Stimulated activated memory B cell treated with anti-CD40 and anti-IgM and Interleukin-4, amounts not matched to agents 10 μg/mL and 1 μg/mL and 100 μg/mL, for 72 hours (primary cell): ENCODE measurements around the gene CFAP92.

Source experiments
- ATAC-seq: fragments of 150-1000 bp; cut with Tn5 transposase; 2 replicates; pipeline ENCODE4 v1.10.0; 2021
- H3K27ac Mint-ChIP-seq: one replicate; pipeline ENCODE4 v1.8.0; 2022; ENCODE audit warnings: mild to moderate bottlenecking, mixed read lengths
- H3K27me3 Mint-ChIP-seq: one replicate; pipeline ENCODE4 v1.8.0; 2022; ENCODE audit warnings: mixed read lengths
- H3K36me3 Mint-ChIP-seq: one replicate; pipeline ENCODE4 v1.8.0; 2022; ENCODE audit warnings: mixed read lengths
- H3K4me1 Mint-ChIP-seq: one replicate; pipeline ENCODE4 v1.8.0; 2022; ENCODE audit warnings: mixed read lengths
- H3K4me3 Mint-ChIP-seq: one replicate; pipeline ENCODE4 v1.8.0; 2022; ENCODE audit warnings: mild to moderate bottlenecking, moderate library complexity, mixed read lengths
- H3K9me3 Mint-ChIP-seq: one replicate; pipeline ENCODE4 v1.8.0; 2022; ENCODE audit warnings: mixed read lengths

The CFAP92 gene

DNA sequence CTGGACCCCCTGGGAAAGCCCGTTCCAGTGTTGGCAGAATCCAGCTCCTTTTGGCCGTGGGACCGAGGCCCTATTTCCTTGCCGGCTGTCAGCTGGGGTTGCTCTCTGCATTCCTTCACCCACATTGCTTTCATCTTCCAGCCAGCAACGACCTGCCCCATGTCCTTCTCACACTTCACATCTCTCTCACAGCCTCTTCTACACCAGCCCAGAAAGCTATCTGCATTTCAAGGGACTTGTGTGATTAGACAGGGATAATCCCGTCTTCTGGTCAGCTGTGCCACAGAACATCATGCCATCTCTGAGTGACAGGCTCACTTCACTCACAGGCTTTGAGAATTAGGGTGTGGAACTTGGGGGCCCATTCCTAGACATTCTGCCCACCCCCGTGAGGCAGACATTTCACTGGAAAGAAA, 23.6 kb upstream of the CFAP92 start:
- H3K27ac Mint-ChIP-seq = peak overlapping the region; percentile 69
- no peak for ATAC-seq
- H3K4me3 Mint-ChIP-seq = peak overlapping the region; percentile 38
- peaks cover 40% of the 10 kb centered on the region for H3K4me1 Mint-ChIP-seq
- H3K9me3 Mint-ChIP-seq = no peaks in the 10 kb centered on the region
- H3K27me3 Mint-ChIP-seq = no peaks in the 10 kb centered on the region
- no peaks in the 10 kb centered on the region for H3K36me3 Mint-ChIP-seq

DNA sequence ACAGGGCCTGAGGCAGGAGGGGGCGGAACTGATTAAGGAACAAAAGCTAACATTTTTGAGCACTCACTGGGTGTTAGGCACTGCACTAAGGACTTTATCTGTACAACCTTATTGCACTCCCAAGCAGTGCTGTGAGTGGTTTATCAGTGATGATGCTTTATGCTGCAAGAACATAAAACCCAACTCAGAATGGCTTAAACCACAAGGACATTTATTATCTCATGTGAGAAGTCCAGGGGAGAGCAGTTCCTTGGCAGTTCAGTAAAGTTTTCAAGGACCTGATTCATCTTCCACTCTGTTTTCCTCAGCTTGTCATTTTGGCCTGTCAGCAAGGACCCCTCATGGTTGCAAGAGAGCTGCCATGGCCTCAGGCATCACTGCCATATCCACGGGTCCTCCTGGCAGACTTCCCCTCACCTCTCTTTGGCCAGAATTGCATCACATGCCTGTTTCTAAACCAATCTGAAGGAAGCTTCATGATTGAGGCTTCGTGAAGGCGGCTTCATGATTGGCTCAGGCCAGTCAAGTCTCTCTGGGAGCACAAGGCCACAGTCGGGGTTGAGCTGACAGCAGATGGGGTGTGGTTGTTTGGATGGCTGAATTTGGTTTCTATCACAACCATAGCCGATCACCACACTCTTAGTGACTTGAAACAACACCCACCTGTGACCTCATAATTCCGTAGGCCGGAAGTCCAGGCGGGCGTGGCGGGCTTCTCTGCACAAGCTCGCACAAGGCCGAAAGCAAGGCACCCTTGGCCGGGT, 23.0 kb upstream of the CFAP92 start:
- Mint-ChIP-seq H3K9me3 (no peaks in the 10 kb centered on the region), H3K27me3 (no peaks in the 10 kb centered on the region), H3K4me3 (no peak overlapping the region), H3K4me1 (peaks cover 40% of the 10 kb centered on the region), H3K36me3 (no peaks in the 10 kb centered on the region), H3K27ac (peak overlapping the region; percentile 69)
- ATAC-seq = peak; percentile 89

DNA sequence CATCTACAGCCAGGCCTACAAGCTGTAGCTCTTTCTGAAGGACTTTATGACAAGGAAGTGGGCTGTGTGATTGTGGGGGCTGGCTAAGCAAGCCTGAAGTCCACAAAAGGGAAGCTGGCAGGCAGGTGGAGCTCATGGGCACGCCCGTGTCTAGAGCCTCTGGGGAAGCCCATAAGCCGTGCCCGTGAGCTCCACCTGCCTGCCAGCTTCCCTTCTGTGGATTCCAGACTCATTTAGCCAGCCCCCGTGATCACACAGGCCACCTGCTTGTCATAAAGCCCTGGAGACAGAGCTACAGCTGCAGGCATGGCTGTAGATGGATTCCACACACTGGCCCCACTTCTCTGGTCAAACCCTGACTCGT, 22.5 kb upstream of the CFAP92 start:
- Mint-ChIP-seq H3K4me3 (no peak overlapping the region), H3K4me1 (peaks cover 40% of the 10 kb centered on the region), H3K27me3 (no peaks in the 10 kb centered on the region), H3K36me3 (no peaks in the 10 kb centered on the region), H3K27ac (peak overlapping the region; percentile 69), H3K9me3 (no peaks in the 10 kb centered on the region)
- ATAC-seq = peak; percentile 88

DNA sequence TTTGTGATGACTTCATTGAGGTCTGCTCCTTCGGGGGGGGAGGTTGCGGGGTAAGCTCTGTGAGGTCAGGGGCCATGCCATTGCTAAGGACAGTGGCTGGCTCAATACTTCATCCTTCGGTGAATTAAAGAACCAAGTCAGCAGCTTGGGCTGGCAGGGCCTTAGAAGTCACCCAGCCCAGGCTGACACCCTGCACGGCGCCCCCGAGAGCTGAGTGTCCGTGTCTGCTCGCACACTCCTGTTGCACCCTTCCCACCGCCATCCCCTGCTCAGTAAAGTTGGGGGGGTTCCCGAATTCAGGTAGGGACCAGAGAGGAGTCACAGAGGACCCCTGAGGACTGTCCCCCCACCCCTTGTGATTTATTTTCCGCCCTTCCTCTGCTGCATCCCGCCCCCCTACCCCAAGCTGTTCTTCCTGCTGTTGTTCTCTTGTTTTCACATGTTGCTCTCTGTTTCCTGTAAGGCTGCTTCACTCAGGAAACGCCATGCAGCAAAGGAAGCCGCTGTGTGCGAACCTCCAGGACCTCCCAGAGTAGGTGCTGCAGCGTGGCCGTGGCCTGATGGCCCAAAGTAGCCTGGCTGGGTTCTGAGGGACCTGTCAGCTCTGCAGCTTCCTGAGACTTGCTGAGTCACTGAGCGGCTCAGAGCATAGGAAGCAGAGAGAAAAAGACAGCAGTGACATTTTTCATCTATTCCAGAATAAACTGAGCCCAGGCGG, 21.7 kb upstream of the CFAP92 start:
- peak overlapping the region; percentile 7 for H3K4me3 Mint-ChIP-seq
- H3K27me3 Mint-ChIP-seq = no peaks in the 10 kb centered on the region
- H3K27ac Mint-ChIP-seq = peak overlapping the region; percentile 69
- no peaks in the 10 kb centered on the region for H3K9me3 Mint-ChIP-seq
- H3K4me1 Mint-ChIP-seq = peaks cover 40% of the 10 kb centered on the region
- H3K36me3 Mint-ChIP-seq = no peaks in the 10 kb centered on the region
- no peak for ATAC-seq

DNA sequence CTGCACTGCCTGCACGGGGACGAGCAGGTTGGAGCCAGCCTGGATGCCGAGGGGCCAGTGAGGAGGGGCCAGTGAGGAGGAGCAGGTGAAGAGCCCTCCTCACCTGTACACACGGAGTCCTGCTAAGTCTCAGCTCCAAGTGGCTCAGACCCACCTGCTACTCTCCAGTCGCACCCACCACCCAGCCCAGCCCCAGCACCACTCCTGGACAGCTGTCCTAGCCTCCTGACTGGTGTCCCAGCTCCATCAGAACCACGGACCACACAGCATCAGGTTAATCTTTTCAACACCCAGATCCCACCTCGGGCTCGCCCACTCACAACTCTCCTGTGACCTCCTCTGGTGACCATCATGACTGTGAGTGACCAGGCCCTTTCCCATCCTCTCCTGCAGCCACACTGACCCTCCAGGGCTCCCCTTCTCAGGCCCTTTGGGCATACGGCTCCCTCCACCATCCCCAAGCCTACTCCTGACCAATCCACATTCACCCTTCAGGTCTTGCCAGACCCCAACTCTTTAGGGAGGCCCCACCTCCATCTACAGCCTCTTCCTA, 21.0 kb upstream of the CFAP92 start:
- Mint-ChIP-seq H3K27me3 (no peaks in the 10 kb centered on the region), H3K27ac (peak overlapping the region; percentile 69), H3K9me3 (no peaks in the 10 kb centered on the region), H3K4me1 (peaks cover 40% of the 10 kb centered on the region), H3K4me3 (no peak overlapping the region), H3K36me3 (no peaks in the 10 kb centered on the region)
- no peak for ATAC-seq

DNA sequence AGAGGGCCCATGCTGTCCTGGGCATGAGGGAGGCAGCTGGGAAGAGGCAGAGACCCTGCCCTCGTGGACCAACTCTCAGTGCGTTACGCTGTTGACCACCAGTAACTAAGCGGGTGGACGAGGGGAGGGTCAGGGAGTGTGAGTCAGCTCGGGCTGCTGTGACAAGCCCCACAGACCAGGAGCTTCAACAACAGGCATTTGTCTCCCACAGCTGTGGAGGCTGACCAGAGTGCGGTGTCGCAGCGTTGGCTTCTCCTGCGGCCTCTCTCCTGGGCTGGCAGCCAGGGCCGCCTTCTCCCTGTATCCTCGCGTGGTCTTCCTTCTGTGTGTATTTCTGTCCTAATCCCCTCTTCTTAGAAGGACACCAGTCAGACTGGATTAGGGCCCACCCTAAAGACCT, 20.3 kb upstream of the CFAP92 start:
- Mint-ChIP-seq H3K4me3 (no peak overlapping the region), H3K27ac (no peak overlapping the region), H3K27me3 (no peaks in the 10 kb centered on the region), H3K4me1 (peaks cover 39% of the 10 kb centered on the region), H3K36me3 (no peaks in the 10 kb centered on the region), H3K9me3 (no peaks in the 10 kb centered on the region)
- ATAC-seq = no peak

DNA sequence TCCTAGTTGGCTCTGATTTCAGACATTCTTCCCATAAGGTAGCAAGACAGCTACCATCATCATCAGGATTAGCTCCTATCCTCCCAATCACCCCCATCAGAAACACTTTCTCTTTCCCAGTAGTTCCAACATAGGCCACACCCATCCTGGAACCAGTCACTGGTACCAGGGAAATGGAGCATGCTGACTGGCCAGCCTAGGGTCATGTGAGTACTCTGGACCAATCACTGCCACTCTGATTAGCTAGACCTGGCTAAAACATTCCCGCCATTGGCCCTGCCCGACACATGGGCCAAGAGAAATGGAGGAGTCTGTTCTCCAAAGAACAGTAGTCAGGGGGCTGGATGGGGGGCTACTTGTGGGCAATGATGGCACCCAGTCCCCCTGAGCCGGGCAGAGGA, 19.6 kb upstream of the CFAP92 start:
- H3K4me1 Mint-ChIP-seq = peaks cover 33% of the 10 kb centered on the region
- H3K4me3 Mint-ChIP-seq = no peak overlapping the region
- no peak overlapping the region for H3K27ac Mint-ChIP-seq
- ATAC-seq = no peak
- no peaks in the 10 kb centered on the region for H3K9me3 Mint-ChIP-seq
- no peaks in the 10 kb centered on the region for H3K27me3 Mint-ChIP-seq
- no peaks in the 10 kb centered on the region for H3K36me3 Mint-ChIP-seq

DNA sequence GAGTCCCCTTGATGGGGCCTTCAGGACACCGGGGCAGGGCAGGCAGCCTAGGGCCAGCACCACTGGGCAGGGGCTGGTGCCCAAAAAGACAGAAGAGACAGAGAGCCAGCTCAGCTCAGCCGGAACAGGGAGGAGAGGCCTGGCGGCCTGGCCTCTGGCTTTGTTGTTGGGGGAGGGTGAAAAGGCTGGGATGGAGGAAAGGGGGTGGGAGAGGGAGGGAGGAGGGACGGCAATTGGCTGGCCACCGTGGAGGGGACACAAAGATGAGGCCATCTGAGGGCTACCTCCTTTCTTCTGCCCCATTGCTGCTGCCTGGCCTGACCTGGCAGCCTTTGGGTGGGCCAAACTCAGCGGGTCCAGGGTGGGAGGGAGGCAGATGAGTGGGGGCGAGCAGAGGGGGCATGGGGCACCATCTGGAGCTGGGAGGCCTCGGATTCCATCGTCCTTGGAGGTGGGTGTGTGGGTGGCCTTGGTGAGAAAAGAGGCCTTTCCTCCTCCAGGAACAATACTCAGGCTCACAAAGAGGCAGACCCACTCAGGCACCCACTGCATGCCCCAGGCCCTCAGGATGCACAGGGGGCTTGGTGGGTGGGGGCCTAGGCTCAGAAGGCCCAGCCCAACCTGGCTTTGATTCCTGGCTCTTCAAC, 16.6 kb upstream of the CFAP92 start:
- Mint-ChIP-seq H3K4me1 (peaks cover 8% of the 10 kb centered on the region), H3K36me3 (no peaks in the 10 kb centered on the region), H3K27ac (no peak overlapping the region), H3K27me3 (peaks cover 2% of the 10 kb centered on the region), H3K9me3 (no peaks in the 10 kb centered on the region), H3K4me3 (no peak overlapping the region)
- no peak for ATAC-seq

DNA sequence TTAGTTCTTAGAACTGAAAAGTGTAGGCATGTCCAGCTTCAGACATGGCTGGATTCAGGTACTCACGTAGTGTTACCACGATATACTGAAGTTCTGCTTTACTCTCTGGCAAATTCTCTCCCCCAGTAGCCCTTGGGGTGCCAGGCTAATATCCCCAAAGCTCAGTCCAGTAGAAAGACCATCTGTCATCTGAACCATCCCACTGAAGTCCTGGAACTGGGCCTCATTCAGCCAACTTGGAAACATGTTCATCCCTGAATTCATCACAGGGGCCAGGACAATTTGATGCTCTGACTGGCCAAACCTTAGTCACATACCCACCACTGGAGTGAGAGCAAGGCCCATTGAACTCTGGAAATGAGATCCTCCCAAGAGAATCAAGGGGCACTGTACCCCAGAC, 15.4 kb upstream of the CFAP92 start:
- peaks cover 8% of the 10 kb centered on the region for H3K4me1 Mint-ChIP-seq
- no peaks in the 10 kb centered on the region for H3K9me3 Mint-ChIP-seq
- no peak overlapping the region for H3K4me3 Mint-ChIP-seq
- no peaks in the 10 kb centered on the region for H3K36me3 Mint-ChIP-seq
- ATAC-seq = no peak
- H3K27ac Mint-ChIP-seq = no peak overlapping the region
- peaks cover 14% of the 10 kb centered on the region for H3K27me3 Mint-ChIP-seq

DNA sequence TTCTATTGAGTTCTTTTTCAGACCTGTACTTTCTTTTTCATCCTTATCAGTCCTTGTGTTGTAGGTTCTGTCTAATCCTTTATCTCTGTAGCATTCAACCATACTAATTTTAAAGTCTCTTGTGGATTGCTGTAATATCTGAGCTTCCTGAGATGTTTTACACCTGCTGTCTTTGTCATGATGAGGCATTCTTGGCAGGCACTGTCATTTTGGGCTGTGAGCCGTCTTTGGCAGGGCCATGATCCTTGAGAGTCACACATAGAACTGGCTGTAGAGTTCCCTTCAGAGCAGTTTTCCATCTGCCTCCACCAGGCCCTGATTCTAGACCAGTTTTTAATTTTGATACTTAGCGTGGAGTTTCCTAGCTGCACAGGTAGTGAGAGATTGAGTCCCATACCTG, 13.9 kb upstream of the CFAP92 start:
- ATAC-seq = no peak
- Mint-ChIP-seq H3K4me1 (peaks cover 16% of the 10 kb centered on the region), H3K36me3 (no peaks in the 10 kb centered on the region), H3K4me3 (no peak overlapping the region), H3K27ac (no peak overlapping the region), H3K27me3 (peaks cover 29% of the 10 kb centered on the region), H3K9me3 (no peaks in the 10 kb centered on the region)

DNA sequence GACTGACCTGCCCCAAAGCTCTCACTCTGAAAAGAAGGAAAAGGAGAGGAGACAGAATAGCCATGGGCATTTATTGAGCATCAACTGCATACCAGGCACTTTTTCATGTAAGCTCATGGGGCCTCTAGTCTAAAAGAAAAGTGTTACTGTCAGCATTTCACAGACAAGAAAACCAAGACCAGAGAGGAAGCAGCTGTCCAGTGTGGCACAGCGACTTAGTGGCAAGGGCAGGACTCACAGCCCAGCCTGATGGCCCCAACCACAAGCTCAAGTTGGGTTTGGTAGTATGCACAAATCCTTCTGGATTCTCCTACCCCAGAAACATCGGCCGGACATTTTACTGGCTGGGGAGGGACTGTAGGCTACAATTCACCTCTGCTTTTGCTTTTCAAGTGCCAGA, 13.0 kb upstream of the CFAP92 start:
- Mint-ChIP-seq H3K27me3 (peaks cover 38% of the 10 kb centered on the region), H3K9me3 (no peaks in the 10 kb centered on the region), H3K27ac (no peak overlapping the region), H3K4me3 (no peak overlapping the region), H3K36me3 (no peaks in the 10 kb centered on the region), H3K4me1 (peaks cover 24% of the 10 kb centered on the region)
- ATAC-seq = no peak

DNA sequence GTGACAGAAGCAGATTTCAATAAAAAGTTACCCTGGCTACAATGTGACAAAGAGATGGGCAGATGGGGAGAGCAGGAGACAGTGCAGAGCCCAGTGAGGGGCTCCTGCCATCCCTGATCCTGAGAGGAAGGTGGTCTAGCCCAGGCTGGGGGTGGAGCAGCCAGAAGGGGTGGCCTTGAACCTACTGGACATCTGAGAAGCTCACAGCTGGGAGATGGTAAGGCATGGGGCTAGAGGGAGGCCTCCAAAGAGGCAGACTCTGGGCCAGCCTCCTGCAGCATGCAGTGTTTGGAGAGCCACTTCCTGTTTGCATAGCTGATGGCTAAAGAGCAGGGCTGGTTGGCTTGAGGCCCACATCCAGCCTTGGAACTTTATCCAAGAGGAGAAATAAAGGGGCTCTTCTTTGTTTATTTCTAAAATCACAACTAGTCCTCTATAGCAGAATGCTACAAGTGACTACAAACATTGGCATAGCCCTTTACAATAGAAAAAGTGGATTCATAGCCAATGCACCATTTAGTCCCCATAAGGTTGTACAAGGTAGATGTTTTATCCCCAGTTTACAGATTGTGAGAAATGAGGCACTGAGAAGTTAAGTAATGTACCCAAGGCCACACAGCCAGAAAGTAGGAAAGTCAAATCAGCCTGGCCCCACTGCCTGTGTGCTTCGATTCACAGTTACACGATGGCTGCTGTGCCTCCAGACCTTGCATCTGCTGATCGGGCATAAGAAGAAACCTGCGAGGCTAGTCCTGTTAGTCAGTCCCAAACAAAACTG, 11.8 kb upstream of the CFAP92 start:
- H3K27me3 Mint-ChIP-seq = peaks cover 45% of the 10 kb centered on the region
- H3K9me3 Mint-ChIP-seq = no peaks in the 10 kb centered on the region
- H3K4me3 Mint-ChIP-seq = no peak overlapping the region
- H3K36me3 Mint-ChIP-seq = no peaks in the 10 kb centered on the region
- H3K27ac Mint-ChIP-seq = no peak overlapping the region
- peaks cover 24% of the 10 kb centered on the region for H3K4me1 Mint-ChIP-seq
- ATAC-seq = no peak

DNA sequence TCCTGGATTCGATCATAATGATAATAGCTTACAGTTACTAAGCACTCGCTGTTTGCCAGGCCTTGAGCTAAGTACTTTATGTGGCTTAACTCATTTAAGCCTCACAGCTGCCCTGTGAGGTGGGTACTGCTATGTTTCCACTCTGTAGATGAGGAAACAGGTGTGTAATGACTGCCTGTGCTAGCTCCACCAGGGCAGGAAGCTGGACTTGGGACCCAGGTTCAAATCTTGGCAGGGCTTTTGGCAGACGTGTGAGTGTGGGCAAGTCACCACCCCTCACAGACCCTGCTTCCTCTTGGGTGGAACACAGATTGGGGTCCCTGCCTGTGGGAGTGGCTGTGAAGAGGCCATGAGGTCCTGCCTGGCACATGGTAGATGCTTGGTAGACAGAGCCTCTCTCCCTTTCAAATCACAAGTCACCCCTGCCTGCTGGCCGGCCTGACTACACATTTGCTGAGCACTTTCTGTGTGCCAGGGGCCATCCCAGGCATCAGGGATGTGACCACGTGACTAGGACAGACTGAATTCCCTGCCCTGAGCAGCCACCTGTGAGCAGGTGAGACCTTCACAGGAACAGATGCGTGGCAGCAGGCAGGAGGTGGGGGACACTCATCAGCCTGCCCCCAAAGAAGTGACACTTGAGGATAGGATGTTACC, 10.9 kb upstream of the CFAP92 start:
- H3K9me3 Mint-ChIP-seq = no peaks in the 10 kb centered on the region
- peaks cover 24% of the 10 kb centered on the region for H3K4me1 Mint-ChIP-seq
- no peak overlapping the region for H3K27ac Mint-ChIP-seq
- peaks cover 55% of the 10 kb centered on the region for H3K27me3 Mint-ChIP-seq
- H3K36me3 Mint-ChIP-seq = no peaks in the 10 kb centered on the region
- no peak overlapping the region for H3K4me3 Mint-ChIP-seq
- no peak for ATAC-seq

DNA sequence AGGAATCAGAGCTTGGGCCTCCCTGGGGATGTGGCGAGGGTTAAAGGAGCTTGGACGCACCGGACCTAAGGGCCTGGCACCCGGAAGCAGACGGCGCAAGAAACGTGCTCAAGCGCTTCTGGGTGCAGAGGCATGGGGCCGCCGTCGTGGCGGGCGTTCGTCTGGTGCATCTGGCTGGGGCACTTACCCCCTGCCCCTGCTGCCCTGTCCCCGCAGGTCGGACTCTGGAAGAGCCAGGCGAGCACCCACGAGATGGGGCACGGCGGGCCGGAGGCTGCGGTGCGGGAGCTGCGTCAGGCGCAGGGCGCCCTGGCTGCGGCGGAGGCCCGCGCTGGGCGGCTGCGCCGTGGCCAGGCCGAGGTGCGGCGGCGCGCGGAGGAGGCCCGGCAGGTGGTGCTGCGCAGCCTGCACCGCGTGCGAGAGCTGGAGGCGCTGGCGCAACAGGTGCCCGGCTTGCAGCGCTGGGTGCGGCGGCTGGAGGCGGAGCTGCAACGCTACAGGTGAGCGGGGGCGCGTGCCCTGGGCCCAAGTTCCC, 9.8 kb upstream of the CFAP92 start:
- Mint-ChIP-seq H3K9me3 (no peaks in the 10 kb centered on the region), H3K4me3 (no peak overlapping the region), H3K27ac (no peak overlapping the region), H3K4me1 (peaks cover 24% of the 10 kb centered on the region), H3K27me3 (peaks cover 55% of the 10 kb centered on the region), H3K36me3 (no peaks in the 10 kb centered on the region)
- ATAC-seq = peak; percentile 72
